ENCODE measurements around the gene C2CD2. TPM values are rescaled to one million over a fixed set of nuclear protein-coding genes. Genes with fewer than 3 reads are reported as not detected.

The C2CD2 gene
- total and polyA plus RNA-seq, 2 donors (not counting 3 experiments of a cell fraction or from before 2014, with no cell fraction given): 32.6 to 41.2 TPM

- BruUV-seq (replicated peaks): no TSS peak
- FAIRE-seq (no peak), DNase-seq (ENCODE audit: low read depth, low spot score) (no peak)
- Histone ChIP-seq H3K4me1 (ENCODE audit: control insufficient read depth, extremely low read depth, insufficient read depth, low read length) (peaks cover 7% of the 10 kb centered on the region), H3K9me3 (replicated peaks; ENCODE audit: control insufficient read depth, insufficient read depth, low read length) (no peaks in the 10 kb centered on the region), H3K4me2 (ENCODE audit: insufficient read depth, low read length) (no peak overlapping the region), H2AFZ (ENCODE audit: low read depth, low read length) (no peak overlapping the region), H3K4me3 (replicated peaks in 1 of 3; ENCODE audit: insufficient read depth in 1 of 3, low read depth in 1 of 3, low read length in 3 of 3) (no peak overlapping the region), H3K36me3 (ENCODE audit: control insufficient read depth in 2 of 2, extremely low read depth in 1 of 2, insufficient read depth in 2 of 2, low read length in 2 of 2) (no peaks in the 10 kb centered on the region), H4K20me1 (replicated peaks; ENCODE audit: control insufficient read depth, extremely low read depth, insufficient read depth, low read length) (no peaks in the 10 kb centered on the region), H3K79me2 (ENCODE audit: control insufficient read depth, insufficient read depth, low read length) (no peaks in the 10 kb centered on the region), H3K9ac (replicated peaks; ENCODE audit: extremely low read depth, insufficient read depth, low read length) (no peak overlapping the region), H3K9me1 (replicated peaks; ENCODE audit: control insufficient read depth, extremely low read depth, insufficient read depth, low read length) (no peaks in the 10 kb centered on the region), H3K27ac (ENCODE audit: insufficient read depth, low read depth, low read length) (no peak overlapping the region), H3K27me3 (ENCODE audit: control insufficient read depth in 2 of 2, insufficient read depth in 2 of 2, low read length in 2 of 2) (no peaks in the 10 kb centered on the region)
- CTCF ChIA-PET: interaction anchor here (0.6 to 3.2 kb wide), 4 partner anchors 10 to 137 kb away, joined by 3 to 11 read pairs (median 3); no protein-coding TSS in a partner anchor
- no peak for TF ChIP-seq POLR2A (IDR thresholded peaks at IDR 0.05; ENCODE audit: low read depth, low read length)
- POLR2A ChIA-PET: no interaction called here
- intact Hi-C loops (cut with micrococcal nuclease) (no loop called here), dilution Hi-C loops (cut with MboI; ENCODE audit: extremely low pct_ligation_motif_present, low sequenced_read_pairs) (no loop called here)
Measured at GRCh38 chr21:41970751-41971653, 17.2 kb upstream of the C2CD2 start.

GRCh38 chr21:41970106-41970391, 16.2 kb upstream of the C2CD2 start:
- H2AFZ ChIP-seq (ENCODE audit: low read depth, low read length): no peak overlapping the region
- dilution Hi-C loops (cut with MboI; ENCODE audit: extremely low pct_ligation_motif_present, low sequenced_read_pairs) (no loop called here), intact Hi-C loops (cut with micrococcal nuclease) (no loop called here)
- H3K9ac ChIP-seq (replicated peaks; ENCODE audit: extremely low read depth, insufficient read depth, low read length): no peak overlapping the region
- CTCF ChIA-PET: interaction anchor here (3.2 kb wide), 1 partner anchor 9 kb away, joined by 11 read pairs; no protein-coding TSS in a partner anchor
- no peak for DNase-seq (ENCODE audit: low read depth, low spot score)
- H3K4me1 ChIP-seq (ENCODE audit: control insufficient read depth, extremely low read depth, insufficient read depth, low read length): peaks cover 7% of the 10 kb centered on the region
- no peak for TF ChIP-seq GATA2 (IDR thresholded peaks at IDR 0.05; ENCODE audit: insufficient read depth, insufficient read length, low read depth, low read length)
- no peak for TF ChIP-seq POLR2A (IDR thresholded peaks at IDR 0.05; ENCODE audit: low read depth, low read length)
- TF ChIP-seq JUN (IDR thresholded peaks at IDR 0.05; ENCODE audit: borderline replicate concordance, insufficient read depth, insufficient read length, low read depth): no peak
- TF ChIP-seq MYC (IDR thresholded peaks at IDR 0.05; ENCODE audit: low read depth, low read length): no peak
- no peak for TF ChIP-seq EZH2 (IDR thresholded peaks at IDR 0.05; ENCODE audit: borderline replicate concordance, low read depth, low read length, severe bottlenecking)
- no peak for TF ChIP-seq FOS (IDR thresholded peaks at IDR 0.05; ENCODE audit: borderline replicate concordance, insufficient read depth, low read length)
- no peak for TF ChIP-seq POLR2AphosphoS5 (IDR thresholded peaks at IDR 0.05; ENCODE audit: insufficient read depth, low read depth, low read length)
- H3K27ac ChIP-seq (ENCODE audit: insufficient read depth, low read depth, low read length): no peak overlapping the region
- no peaks in the 10 kb centered on the region for H4K20me1 ChIP-seq (replicated peaks; ENCODE audit: control insufficient read depth, extremely low read depth, insufficient read depth, low read length)
- no peak for FAIRE-seq
- no TSS peak for BruUV-seq (replicated peaks)
- no peaks in the 10 kb centered on the region for H3K27me3 ChIP-seq (ENCODE audit: control insufficient read depth in 2 of 2, insufficient read depth in 2 of 2, low read length in 2 of 2)
- H3K4me3 ChIP-seq (replicated peaks in 1 of 3; ENCODE audit: insufficient read depth in 1 of 3, low read depth in 1 of 3, low read length in 3 of 3): no peak overlapping the region
- H3K36me3 ChIP-seq (ENCODE audit: control insufficient read depth in 2 of 2, extremely low read depth in 1 of 2, insufficient read depth in 2 of 2, low read length in 2 of 2): no peaks in the 10 kb centered on the region
- H3K9me3 ChIP-seq (replicated peaks; ENCODE audit: control insufficient read depth, insufficient read depth, low read length): no peaks in the 10 kb centered on the region
- H3K79me2 ChIP-seq (ENCODE audit: control insufficient read depth, insufficient read depth, low read length): no peaks in the 10 kb centered on the region
- H3K4me2 ChIP-seq (ENCODE audit: insufficient read depth, low read length): no peak overlapping the region
- POLR2A ChIA-PET: no interaction called here
- H3K9me1 ChIP-seq (replicated peaks; ENCODE audit: control insufficient read depth, extremely low read depth, insufficient read depth, low read length): no peaks in the 10 kb centered on the region

Measured in endothelial cell of umbilical vein (primary cell).